Measurements from ENCODE around the gene PIH1D1.
A peak's percentile ranks its signal among the peaks of the same experiment; 100 is the strongest.

The PIH1D1 gene

DNA sequence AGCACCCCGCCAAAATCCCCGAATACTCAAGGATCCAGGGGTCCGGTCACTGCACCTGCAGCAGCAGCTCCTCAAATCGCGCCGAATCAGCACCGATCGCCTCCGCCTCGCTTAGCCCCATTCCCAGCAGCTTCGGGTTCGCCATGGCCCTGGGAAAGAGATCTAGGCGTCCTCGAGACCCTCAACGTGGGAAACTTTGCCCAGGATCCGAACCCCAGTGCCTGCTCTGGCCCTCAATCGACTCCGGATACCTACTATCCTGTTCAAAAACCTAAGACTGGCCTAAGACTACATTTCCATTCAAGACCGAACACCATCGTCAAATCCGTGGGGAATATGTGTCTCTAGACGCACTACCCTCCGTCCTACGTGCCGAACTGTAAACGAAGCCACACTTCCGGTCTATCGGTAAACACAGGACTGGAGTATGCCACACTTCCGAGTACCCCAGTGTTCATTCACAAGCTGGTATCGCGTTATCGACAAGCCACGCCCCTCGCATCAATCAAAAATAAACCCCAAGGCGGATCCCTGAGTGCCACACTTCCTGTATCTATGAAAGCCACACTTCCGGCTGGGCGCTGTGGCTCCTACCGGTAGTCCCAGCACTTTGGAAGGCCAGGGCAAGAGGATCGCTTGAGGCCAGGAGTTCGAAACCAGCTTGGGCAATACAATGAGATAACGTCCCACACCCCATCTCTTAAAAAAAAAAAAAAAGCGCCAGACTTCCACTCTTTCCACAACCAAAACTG lies at the start of gene PIH1D1:
Gene PIH1D1 (minus strand): TSS at position 385 of the 752 bp plus-strand sequence. CDS start 240 bp downstream, at position 145.
- DNase-seq = peak; percentile 96

DNA sequence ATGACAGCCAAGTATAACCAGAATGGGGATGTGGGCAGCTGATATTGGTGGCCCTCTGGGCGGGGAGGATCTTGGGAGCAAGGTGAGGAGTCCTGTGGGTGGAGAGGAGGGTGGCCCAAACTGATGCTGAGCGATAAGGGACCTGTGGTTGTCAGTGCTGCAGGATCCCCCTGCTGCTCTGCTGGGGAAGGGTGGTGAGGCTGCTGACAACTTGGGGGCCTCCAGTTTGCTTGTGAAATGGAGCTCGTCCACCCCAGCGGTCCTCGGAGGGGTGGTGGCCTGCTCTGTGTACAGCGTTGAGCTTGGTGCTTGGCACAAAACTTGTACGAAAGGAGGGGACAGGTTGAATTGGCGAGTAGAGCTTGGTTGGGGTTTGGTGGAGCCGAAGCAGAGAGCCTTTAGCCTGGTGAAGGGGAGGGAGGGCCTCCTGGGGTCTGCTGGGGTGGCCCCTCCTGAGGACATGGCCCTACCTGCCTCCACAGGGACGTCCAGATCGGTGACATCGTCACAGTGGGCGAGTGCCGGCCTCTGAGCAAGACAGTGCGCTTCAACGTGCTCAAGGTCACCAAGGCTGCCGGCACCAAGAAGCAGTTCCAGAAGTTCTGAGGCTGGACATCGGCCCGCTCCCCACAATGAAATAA lies 47.5 kb upstream of the PIH1D1 start:
- DNase-seq = no peak

- no peak for DNase-seq
Observed at GRCh38 chr19:49498475-49498874, 46.9 kb upstream of the PIH1D1 start.

DNA sequence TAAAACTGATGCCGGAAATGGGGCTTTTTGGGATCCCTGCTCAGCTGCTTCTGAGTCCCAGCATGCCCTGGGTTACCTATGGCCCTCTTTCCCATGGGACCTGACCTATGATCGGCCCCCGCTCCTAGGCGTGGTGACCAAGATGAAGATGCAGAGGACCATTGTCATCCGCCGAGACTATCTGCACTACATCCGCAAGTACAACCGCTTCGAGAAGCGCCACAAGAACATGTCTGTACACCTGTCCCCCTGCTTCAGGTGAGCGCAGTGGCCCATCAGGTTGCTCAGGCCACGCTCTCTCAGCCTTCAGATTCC lies 46.1 kb upstream of the PIH1D1 start:
- no peak for DNase-seq

GRCh38 chr19:49497047-49497788 lies 45.6 kb upstream of the PIH1D1 start:
- DNase-seq = no peak

- DNase-seq = no peak
Observed at GRCh38 chr19:49496574-49497008, 45.0 kb upstream of the PIH1D1 start.

- DNase-seq = no peak
Observed at GRCh38 chr19:49492573-49493405, 41.2 kb upstream of the PIH1D1 start.

DNA sequence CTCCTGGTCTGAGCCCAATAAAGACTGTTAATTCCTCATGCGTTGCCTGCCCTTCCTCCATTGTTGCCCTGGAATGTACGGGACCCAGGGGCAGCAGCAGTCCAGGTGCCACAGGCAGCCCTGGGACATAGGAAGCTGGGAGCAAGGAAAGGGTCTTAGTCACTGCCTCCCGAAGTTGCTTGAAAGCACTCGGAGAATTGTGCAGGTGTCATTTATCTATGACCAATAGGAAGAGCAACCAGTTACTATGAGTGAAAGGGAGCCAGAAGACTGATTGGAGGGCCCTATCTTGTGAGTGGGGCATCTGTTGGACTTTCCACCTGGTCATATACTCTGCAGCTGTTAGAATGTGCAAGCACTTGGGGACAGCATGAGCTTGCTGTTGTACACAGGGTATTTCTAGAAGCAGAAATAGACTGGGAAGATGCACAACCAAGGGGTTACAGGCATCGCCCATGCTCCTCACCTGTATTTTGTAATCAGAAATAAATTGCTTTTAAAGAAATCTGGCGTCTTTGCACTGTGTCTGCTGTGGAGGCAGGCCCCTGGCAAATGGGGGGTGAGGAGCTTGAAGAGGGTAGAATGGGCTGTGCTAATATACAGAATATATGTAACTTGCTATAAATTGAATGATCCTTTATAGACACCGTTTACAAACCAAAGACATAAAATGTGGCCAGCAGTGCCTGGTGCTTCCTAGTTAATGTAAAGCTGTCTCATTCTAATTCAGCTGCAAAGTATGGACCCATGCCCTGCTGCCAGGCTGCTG lies 40.4 kb upstream of the PIH1D1 start:
- DNase-seq = no peak

GRCh38 chr19:49491030-49491803 lies 39.6 kb upstream of the PIH1D1 start:
- no peak for DNase-seq

DNA sequence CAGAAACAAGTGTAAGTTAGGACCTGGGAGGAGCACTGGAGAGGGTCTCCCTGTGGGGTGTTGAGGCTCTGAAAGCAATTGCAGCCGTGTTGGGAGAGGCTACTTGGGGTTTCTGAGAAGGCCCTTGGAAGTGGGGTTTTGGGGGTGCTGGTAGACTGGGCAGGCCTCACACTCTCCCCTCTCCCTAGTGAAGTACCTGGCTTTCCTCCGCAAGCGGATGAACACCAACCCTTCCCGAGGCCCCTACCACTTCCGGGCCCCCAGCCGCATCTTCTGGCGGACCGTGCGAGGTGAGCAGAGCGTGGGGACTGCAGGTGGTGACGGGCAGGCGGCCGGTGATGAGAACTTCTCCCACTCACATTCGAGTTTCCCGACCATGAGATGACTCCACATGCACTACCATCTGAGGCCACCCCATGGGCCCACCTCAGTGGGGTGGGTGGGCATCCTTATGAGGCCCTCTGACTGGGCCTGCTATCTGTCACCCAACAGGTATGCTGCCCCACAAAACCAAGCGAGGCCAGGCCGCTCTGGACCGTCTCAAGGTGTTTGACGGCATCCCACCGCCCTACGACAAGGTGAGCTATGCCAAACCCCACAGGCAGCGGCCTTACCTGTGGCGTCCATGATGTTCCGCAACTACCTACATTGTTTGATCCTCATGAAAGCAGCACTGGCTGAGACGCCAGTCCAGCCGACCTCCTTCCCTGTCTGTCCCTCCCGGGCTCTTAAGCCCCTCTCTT lies 38.8 kb upstream of the PIH1D1 start:
- no peak for DNase-seq

- DNase-seq = no peak
Observed at GRCh38 chr19:49489601-49490167, 38.1 kb upstream of the PIH1D1 start.

GRCh38 chr19:49488863-49489537 lies 37.4 kb upstream of the PIH1D1 start:
- no peak for DNase-seq

GRCh38 chr19:49488046-49488862 lies 36.6 kb upstream of the PIH1D1 start:
- DNase-seq = no peak

- peak; percentile 97 for DNase-seq
Observed at GRCh38 chr19:49487277-49488045, 35.8 kb upstream of the PIH1D1 start, which contains the start of gene RPL13A. TSS of gene RPL13A (plus strand) at chr19:49487608. CDS start at chr19:49487630, 22 bp downstream.

GRCh38 chr19:49486710-49487276 lies 35.2 kb upstream of the PIH1D1 start:
- no peak for DNase-seq

- DNase-seq = no peak
Observed at GRCh38 chr19:49486232-49486631, 34.6 kb upstream of the PIH1D1 start.

GRCh38 chr19:49481020-49481683 lies 29.5 kb upstream of the PIH1D1 start:
- no peak for DNase-seq

Measured in NCI-H2081 treated with DMSO at 0.1 percent for 48 hours (cell line).